Neuron (in vitro differentiated cells): Measurements from ENCODE around the gene TLCD3B.

Experiments used
- H2AFZ ChIP-seq: one replicate; pipeline ENCODE4 v1.6.1; 2013; ENCODE audit warnings: low read depth, mild to moderate bottlenecking, inconsistent platforms, low read length, moderate library complexity
- H3K27me3 ChIP-seq: one replicate; pipeline ENCODE4 v1.6.1; 2013; ENCODE audit warnings: low read length; ENCODE audit not compliant: insufficient read depth
- H3K36me3 ChIP-seq: one replicate; pipeline ENCODE4 v1.6.1; 2013; ENCODE audit warnings: low read length; ENCODE audit not compliant: insufficient read depth
- H3K4me1 ChIP-seq: one replicate; pipeline ENCODE4 v1.6.1; 2013; ENCODE audit warnings: low read length; ENCODE audit not compliant: insufficient read depth
- H3K4me3 ChIP-seq: 2 replicates; pipeline ENCODE4 v1.5.1; 2013; ENCODE audit warnings: mild to moderate bottlenecking, low read length, moderate library complexity
- H3K9me3 ChIP-seq: one replicate; pipeline ENCODE4 v1.6.1; 2013; ENCODE audit warnings: low read length

The TLCD3B gene

GRCh38 chr16:29992344-29992967, 38.6 kb downstream of the TLCD3B start:
- Histone ChIP-seq H3K4me3 (no peak overlapping the region), H3K36me3 (peaks cover 56% of the 10 kb centered on the region), H3K27me3 (no peaks in the 10 kb centered on the region), H2AFZ (no peak overlapping the region), H3K9me3 (no peaks in the 10 kb centered on the region), H3K4me1 (peaks cover 21% of the 10 kb centered on the region)

- Histone ChIP-seq H2AFZ (no peak overlapping the region), H3K9me3 (no peaks in the 10 kb centered on the region), H3K4me3 (no peak overlapping the region), H3K27me3 (no peaks in the 10 kb centered on the region), H3K36me3 (peaks cover 64% of the 10 kb centered on the region), H3K4me1 (peaks cover 17% of the 10 kb centered on the region)
These were observed 39.5 kb downstream of the TLCD3B start for GRCh38 chr16:29991571-29991904.

GRCh38 chr16:29990883-29991570, 40.0 kb downstream of the TLCD3B start:
- Histone ChIP-seq H3K9me3 (no peaks in the 10 kb centered on the region), H3K27me3 (no peaks in the 10 kb centered on the region), H3K4me1 (peaks cover 14% of the 10 kb centered on the region), H3K36me3 (peaks cover 70% of the 10 kb centered on the region), H2AFZ (no peak overlapping the region), H3K4me3 (no peak overlapping the region)

GRCh38 chr16:29990034-29990433, 41.0 kb downstream of the TLCD3B start:
- Histone ChIP-seq H3K27me3 (no peaks in the 10 kb centered on the region), H3K4me1 (peaks cover 12% of the 10 kb centered on the region), H3K36me3 (peaks cover 79% of the 10 kb centered on the region), H2AFZ (no peak overlapping the region), H3K9me3 (no peaks in the 10 kb centered on the region), H3K4me3 (no peak overlapping the region)

- H3K4me3 ChIP-seq: no peak overlapping the region
- H3K27me3 ChIP-seq: no peaks in the 10 kb centered on the region
- H2AFZ ChIP-seq: no peak overlapping the region
- H3K9me3 ChIP-seq: no peaks in the 10 kb centered on the region
- H3K4me1 ChIP-seq: peaks cover 5% of the 10 kb centered on the region
- H3K36me3 ChIP-seq: peaks cover 86% of the 10 kb centered on the region
These were observed 41.8 kb downstream of the TLCD3B start for GRCh38 chr16:29989111-29989858.

- peaks cover 88% of the 10 kb centered on the region for H3K36me3 ChIP-seq
- H2AFZ ChIP-seq: no peak overlapping the region
- no peak overlapping the region for H3K4me3 ChIP-seq
- no peaks in the 10 kb centered on the region for H3K4me1 ChIP-seq
- no peaks in the 10 kb centered on the region for H3K9me3 ChIP-seq
- H3K27me3 ChIP-seq: no peaks in the 10 kb centered on the region
These were observed 42.6 kb downstream of the TLCD3B start for GRCh38 chr16:29988346-29989075.

GRCh38 chr16:29987371-29988085, 43.5 kb downstream of the TLCD3B start:
- H3K36me3 ChIP-seq: peaks cover 88% of the 10 kb centered on the region
- no peak overlapping the region for H3K4me3 ChIP-seq
- H2AFZ ChIP-seq: no peak overlapping the region
- H3K27me3 ChIP-seq: no peaks in the 10 kb centered on the region
- H3K4me1 ChIP-seq: no peaks in the 10 kb centered on the region
- no peaks in the 10 kb centered on the region for H3K9me3 ChIP-seq

- Histone ChIP-seq H3K27me3 (no peaks in the 10 kb centered on the region), H2AFZ (no peak overlapping the region), H3K4me3 (no peak overlapping the region), H3K36me3 (peaks cover 88% of the 10 kb centered on the region), H3K9me3 (no peaks in the 10 kb centered on the region), H3K4me1 (no peaks in the 10 kb centered on the region)
These were observed 44.1 kb downstream of the TLCD3B start for GRCh38 chr16:29986931-29987330.

- no peaks in the 10 kb centered on the region for H3K9me3 ChIP-seq
- no peaks in the 10 kb centered on the region for H3K4me1 ChIP-seq
- H3K27me3 ChIP-seq: no peaks in the 10 kb centered on the region
- H3K36me3 ChIP-seq: peaks cover 89% of the 10 kb centered on the region
- H3K4me3 ChIP-seq: no peak overlapping the region
- no peak overlapping the region for H2AFZ ChIP-seq
These were observed 44.8 kb downstream of the TLCD3B start for GRCh38 chr16:29986231-29986630.

GRCh38 chr16:29985271-29985811, 45.7 kb downstream of the TLCD3B start:
- Histone ChIP-seq H3K4me3 (no peak overlapping the region), H3K36me3 (peaks cover 91% of the 10 kb centered on the region), H3K4me1 (no peaks in the 10 kb centered on the region), H2AFZ (no peak overlapping the region), H3K27me3 (no peaks in the 10 kb centered on the region), H3K9me3 (no peaks in the 10 kb centered on the region)

GRCh38 chr16:29984764-29985147, 46.3 kb downstream of the TLCD3B start:
- Histone ChIP-seq H3K36me3 (peaks cover 91% of the 10 kb centered on the region), H2AFZ (no peak overlapping the region), H3K9me3 (no peaks in the 10 kb centered on the region), H3K4me1 (no peaks in the 10 kb centered on the region), H3K27me3 (no peaks in the 10 kb centered on the region), H3K4me3 (no peak overlapping the region)

- Histone ChIP-seq H3K36me3 (peaks cover 92% of the 10 kb centered on the region), H3K4me3 (no peak overlapping the region), H3K4me1 (no peaks in the 10 kb centered on the region), H3K9me3 (no peaks in the 10 kb centered on the region), H3K27me3 (no peaks in the 10 kb centered on the region), H2AFZ (no peak overlapping the region)
These were observed 46.8 kb downstream of the TLCD3B start for GRCh38 chr16:29984137-29984763.
